Cardiac fibroblast (primary cell): ENCODE results near the gene DDC.
"Not testable (repeated sequence)": the region's sequence is repeated elsewhere in the genome, so short reads cannot be mapped to it uniquely, and the experiment has no call there.

ENCODE experiments used
- DNase-seq, 2 donors: peaks; one replicate each; pipeline versions ENCODE4 v3.0.0 to v3.0.0-alpha.2; 2010; ENCODE audit warnings: low read depth in 2 of 2
- H3K4me3 ChIP-seq, 2 donors: replicated peaks in 1 of 2; 1 replicate in 1 of 2; 2 replicates in 1 of 2; pipeline ENCODE4 v1.5.1; 2011; ENCODE audit warnings: low read depth in 2 of 2, low read length in 2 of 2, mild to moderate bottlenecking in 2 of 2, moderate library complexity in 1 of 2
- CTCF ChIP-seq: IDR thresholded peaks from one replicate; pipeline ENCODE4 v1.5.1; 2011; ENCODE audit warnings: low read depth, mild to moderate bottlenecking, low read length, inconsistent platforms

Gene DDC

GRCh38 chr7:50528266-50529092, 36.7 kb downstream of the DDC start:
- TF ChIP-seq CTCF = no peak
- no peak for DNase-seq

GRCh38 chr7:50519350-50519749, 45.9 kb downstream of the DDC start:
- not testable (repeated sequence) for H3K4me3 ChIP-seq, DNase-seq

More at GRCh38 chr7:50528266-50529092, 36.7 kb downstream of the DDC start:
- no peak overlapping the region for H3K4me3 ChIP-seq

- no peak overlapping the region for H3K4me3 ChIP-seq
- TF ChIP-seq CTCF = no peak
- no peak for DNase-seq
Observed at GRCh38 chr7:50513166-50513871, 51.9 kb downstream of the DDC start.

DNA sequence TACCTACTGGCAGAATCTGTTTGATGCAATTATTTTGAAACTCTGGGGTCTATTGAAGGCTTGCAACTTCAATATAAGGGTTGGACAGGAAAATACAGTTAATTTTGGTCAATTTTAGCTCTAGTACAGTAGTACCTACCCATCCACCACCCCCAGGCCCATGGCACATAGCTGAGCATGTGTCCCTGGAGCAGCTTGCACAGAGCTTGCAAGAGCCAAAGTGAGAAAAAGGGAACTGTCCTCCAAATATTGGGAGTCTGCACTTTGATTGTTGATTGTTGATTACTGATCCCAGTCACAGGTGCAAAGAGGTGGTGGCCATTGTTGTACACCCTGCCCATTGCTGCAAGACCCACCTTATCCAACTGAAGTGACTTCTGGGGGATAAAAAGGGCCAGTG, 52.8 kb downstream of the DDC start:
- H3K4me3 ChIP-seq = no peak overlapping the region
- TF ChIP-seq CTCF = no peak
- no peak for DNase-seq

GRCh38 chr7:50509459-50509858, 55.7 kb downstream of the DDC start:
- H3K4me3 ChIP-seq = no peak overlapping the region
- TF ChIP-seq CTCF = no peak
- DNase-seq = peak in 1 of 2 donors; percentile 10

DNA sequence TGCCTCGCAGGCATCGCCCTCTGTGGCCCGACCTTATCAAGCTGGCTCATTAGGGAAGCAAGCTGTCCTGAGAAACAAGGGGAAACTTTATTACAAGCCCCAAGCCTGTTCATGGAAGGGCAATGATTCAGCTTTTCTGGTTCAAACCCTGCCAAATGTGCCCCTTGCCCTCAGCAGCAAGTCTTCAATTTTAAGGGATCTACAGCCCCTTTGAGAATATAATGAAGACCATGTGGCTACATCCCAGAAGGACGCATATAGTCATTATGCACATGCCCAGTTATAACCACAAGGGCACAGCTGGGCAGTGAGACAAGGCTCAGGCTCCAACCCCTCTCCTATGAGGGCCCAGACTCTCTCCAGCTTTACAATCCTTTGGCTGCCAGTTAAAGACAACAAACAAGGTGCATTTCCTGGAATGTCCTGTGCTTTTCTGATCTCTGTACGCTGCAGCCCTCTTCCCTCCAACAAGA, 56.7 kb downstream of the DDC start:
- TF ChIP-seq CTCF = no peak
- no peak overlapping the region for H3K4me3 ChIP-seq
- DNase-seq = no peak

DNA sequence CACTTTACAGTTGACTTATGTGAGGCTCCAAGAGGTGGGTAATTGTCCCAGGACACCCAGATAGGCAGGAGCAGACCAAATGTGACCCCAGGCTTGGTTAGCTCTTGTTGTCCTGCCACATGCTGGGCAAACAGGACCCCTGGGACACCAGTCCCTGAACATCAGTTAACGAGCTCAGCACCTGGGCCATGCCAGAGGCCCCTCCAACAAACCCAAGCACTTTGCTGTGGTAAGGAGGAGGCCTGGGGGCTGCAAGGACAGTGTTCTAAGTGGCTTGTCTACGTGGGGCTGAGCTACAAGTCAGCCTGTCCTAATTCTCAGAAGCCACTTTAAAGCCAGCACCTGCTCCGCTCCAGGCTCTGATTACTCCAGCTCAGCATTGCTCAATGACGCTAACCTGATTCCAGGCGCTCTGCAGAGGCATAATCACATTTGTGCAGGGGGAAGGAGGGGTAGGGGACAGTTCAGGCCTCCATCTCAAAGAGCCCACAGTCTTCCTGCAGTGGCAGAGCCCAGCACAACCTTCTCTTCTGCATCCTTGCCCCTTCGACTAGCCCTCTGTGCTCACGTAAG, 57.2 kb downstream of the DDC start:
- DNase-seq = no peak
- H3K4me3 ChIP-seq = no peak overlapping the region
- no peak for TF ChIP-seq CTCF
